Thymus (tissue), 2 donors: ENCODE measurements around the gene STPG2. TPM values are rescaled to one million over a fixed set of nuclear protein-coding genes. Genes with fewer than 3 reads are reported as not detected.

Source experiments
- polyA plus RNA-seq: library from polyadenylated mRNA; stranded (reverse); fragments of 200-250 nt; gene quantifications from one replicate; pipeline ENCODE4 v1.2.3, GENCODE V29; 2013
- total RNA-seq: library from RNA; stranded (reverse); fragments of 120-200 nt; gene quantifications from one replicate; pipeline ENCODE4 v1.2.4, GENCODE V29; 2013
- donor health status: healthy.

STPG2 gene
- total and polyA plus RNA-seq, 2 donors: 0.16 to 0.24 TPM

Other genes with a start within 250 kb of the STPG2 start
- 41.6 TPM for gene RAP1GDS1, start 117.9 kb upstream of the STPG2 start, total RNA-seq
- 23.6 TPM for gene RAP1GDS1, start 117.9 kb upstream of the STPG2 start, polyA plus RNA-seq